ENCODE results near the gene SPEM3.

The SPEM3 gene

GRCh38 chr17:7383742-7384488 is 44.7 kb upstream of the SPEM3 start:
- TF ChIP-seq TAF1 (IDR thresholded peaks at IDR 0.05; ENCODE audit: borderline replicate concordance, insufficient read depth, low read length) (no peak), SIN3A (IDR thresholded peaks at IDR 0.05; ENCODE audit: borderline replicate concordance, insufficient read depth, low read length) (no peak), POLR2AphosphoS5 (IDR thresholded peaks at IDR 0.05; ENCODE audit: low read depth, low read length) (no peak), REST (IDR thresholded peaks at IDR 0.05; ENCODE audit: insufficient read depth in 1 of 2, low read depth in 2 of 2, low read length in 2 of 2) (no peak)

GRCh38 chr17:7384489-7385081 is 44.1 kb upstream of the SPEM3 start:
- TF ChIP-seq REST (IDR thresholded peaks at IDR 0.05; ENCODE audit: insufficient read depth in 1 of 2, low read depth in 2 of 2, low read length in 2 of 2): no peak
- no peak for TF ChIP-seq FOXP2 (optimal IDR thresholded peaks at IDR 0.05; ENCODE audit: borderline replicate concordance, extremely low read depth, extremely low read length, insufficient read depth)

GRCh38 chr17:7388856-7389255 is 39.8 kb upstream of the SPEM3 start:
- TF ChIP-seq TAF1 (IDR thresholded peaks at IDR 0.05; ENCODE audit: borderline replicate concordance, insufficient read depth, low read length): no peak
- no peak for TF ChIP-seq REST (IDR thresholded peaks at IDR 0.05; ENCODE audit: insufficient read depth in 1 of 2, low read depth in 2 of 2, low read length in 2 of 2)
- TF ChIP-seq FOXP2 (optimal IDR thresholded peaks at IDR 0.05; ENCODE audit: borderline replicate concordance, extremely low read depth, extremely low read length, insufficient read depth): no peak
- no peak for TF ChIP-seq SIN3A (IDR thresholded peaks at IDR 0.05; ENCODE audit: borderline replicate concordance, insufficient read depth, low read length)
- no peak for TF ChIP-seq POLR2AphosphoS5 (IDR thresholded peaks at IDR 0.05; ENCODE audit: low read depth, low read length)

- TF ChIP-seq REST (IDR thresholded peaks at IDR 0.05; ENCODE audit: insufficient read depth in 1 of 2, low read depth in 2 of 2, low read length in 2 of 2): no peak
- TF ChIP-seq POLR2AphosphoS5 (IDR thresholded peaks at IDR 0.05; ENCODE audit: low read depth, low read length): no peak
- TF ChIP-seq SIN3A (IDR thresholded peaks at IDR 0.05; ENCODE audit: borderline replicate concordance, insufficient read depth, low read length): no peak
- no peak for TF ChIP-seq TAF1 (IDR thresholded peaks at IDR 0.05; ENCODE audit: borderline replicate concordance, insufficient read depth, low read length)
- TF ChIP-seq FOXP2 (optimal IDR thresholded peaks at IDR 0.05; ENCODE audit: borderline replicate concordance, extremely low read depth, extremely low read length, insufficient read depth): no peak
Measured at GRCh38 chr17:7389924-7390910, 38.4 kb upstream of the SPEM3 start.
